Transverse colon (tissue), 4 donors: ENCODE results near the gene RNF19B. TPM values are rescaled to one million over a fixed set of nuclear protein-coding genes. Genes with fewer than 3 reads are reported as not detected.

Source experiments
- DNase-seq: peaks from one replicate; pipeline ENCODE4 v3.0.0-alpha.2; 2019
- H3K27ac ChIP-seq, 4 donors: fragments of 200-600 bp; sonication (generic); 2 replicates each; pipeline ENCODE4 v1.5.1; 2016 to 2018; ENCODE audit warnings: inconsistent platforms in 4 of 4
- H3K27me3 ChIP-seq: fragments of 200-600 bp; sonication (generic); 2 replicates; pipeline ENCODE4 v1.5.1; 2017; ENCODE audit warnings: inconsistent platforms
- H3K36me3 ChIP-seq, 4 donors: fragments of 200-600 bp; sonication (generic); 2 replicates each; pipeline ENCODE4 v1.5.1; 2017 to 2019; ENCODE audit warnings: inconsistent platforms in 4 of 4
- H3K4me1 ChIP-seq, 4 donors: fragments of 200-600 bp; sonication (generic); 2 replicates each; pipeline ENCODE4 v1.5.1; 2017 to 2020; ENCODE audit warnings: inconsistent platforms in 4 of 4
- H3K4me3 ChIP-seq, 4 donors: fragments of 200-600 bp; sonication (generic); 1 replicate in 1 of 4; 2 replicates in 3 of 4; pipeline versions ENCODE4 v1.5.1 to v1.6.1; 2017 to 2019; ENCODE audit warnings: inconsistent platforms in 4 of 4
- H3K9me3 ChIP-seq, 2 donors: fragments of 200-600 bp; sonication (generic); 2 replicates each; pipeline ENCODE4 v1.5.1; 2017 to 2019; ENCODE audit warnings: inconsistent platforms in 2 of 2
- CTCF ChIP-seq, 5 experiments: fragments of 200-600 bp in 3 of 5; fragments of 450-650 bp in 2 of 5; sonication (generic) in 3 of 5; IDR thresholded peaks; 1 replicate in 2 of 5; 2 replicates in 3 of 5; pipeline ENCODE4 v1.5.1; 2016 to 2017; ENCODE audit warnings: antibody characterized with exemption in 5 of 5, inconsistent platforms in 3 of 5, mild to moderate bottlenecking in 2 of 5, moderate library complexity in 1 of 5
- EP300 ChIP-seq: sonication (generic); formaldehyde crosslinking; IDR thresholded peaks from one replicate; pipeline ENCODE4 v1.6.1; 2017; ENCODE audit warnings: antibody characterized with exemption, low read depth
- POLR2A ChIP-seq: fragments of 450-650 bp; IDR thresholded peaks from one replicate; pipeline ENCODE4 v1.6.1; 2016; ENCODE audit warnings: antibody characterized with exemption, mild to moderate bottlenecking, moderate library complexity
- POLR2AphosphoS5 ChIP-seq, 3 donors: sonication (generic); formaldehyde crosslinking; IDR thresholded peaks; one replicate each; pipeline ENCODE4 v1.6.1; 2016; ENCODE audit warnings: antibody characterized with exemption in 3 of 3
- WGBS, 2 donors: methylation state at CpG; one replicate each; pipeline ENCODE4 v1.1.5; 2018; ENCODE audit warnings: low coverage in 1 of 2; 5-methylcytosine and 5-hydroxymethylcytosine counted together
- in situ Hi-C, 4 donors: fragments of 200-750 bp; cut with MboI; loops; one replicate each; pipeline versions ENCODE4 v1.15.0 to v1.15.1; 2017; ENCODE audit warnings: low sequenced_read_pairs in 3 of 4, low pct_ligation_motif_present in 1 of 4, low pct_unique_long_range_greater_than_20kb in 1 of 4
- intact Hi-C: fragments of 100-400 bp; cut with DNase I; formaldehyde crosslinking; loops from one replicate; pipeline ENCODE4 v1.15.1; 2023; ENCODE audit warnings: low total_unique reads
- total RNA-seq, 4 donors: library from RNA; depleted of rRNA; stranded (reverse); fragments of >200 nt; gene quantifications; one replicate each; pipeline ENCODE4 v1.1.0, GENCODE V29; 2016

Gene RNF19B
- total RNA-seq, 4 donors from 2014 or later = 22.5 to 83.8 (median 62.0) TPM

DNA sequence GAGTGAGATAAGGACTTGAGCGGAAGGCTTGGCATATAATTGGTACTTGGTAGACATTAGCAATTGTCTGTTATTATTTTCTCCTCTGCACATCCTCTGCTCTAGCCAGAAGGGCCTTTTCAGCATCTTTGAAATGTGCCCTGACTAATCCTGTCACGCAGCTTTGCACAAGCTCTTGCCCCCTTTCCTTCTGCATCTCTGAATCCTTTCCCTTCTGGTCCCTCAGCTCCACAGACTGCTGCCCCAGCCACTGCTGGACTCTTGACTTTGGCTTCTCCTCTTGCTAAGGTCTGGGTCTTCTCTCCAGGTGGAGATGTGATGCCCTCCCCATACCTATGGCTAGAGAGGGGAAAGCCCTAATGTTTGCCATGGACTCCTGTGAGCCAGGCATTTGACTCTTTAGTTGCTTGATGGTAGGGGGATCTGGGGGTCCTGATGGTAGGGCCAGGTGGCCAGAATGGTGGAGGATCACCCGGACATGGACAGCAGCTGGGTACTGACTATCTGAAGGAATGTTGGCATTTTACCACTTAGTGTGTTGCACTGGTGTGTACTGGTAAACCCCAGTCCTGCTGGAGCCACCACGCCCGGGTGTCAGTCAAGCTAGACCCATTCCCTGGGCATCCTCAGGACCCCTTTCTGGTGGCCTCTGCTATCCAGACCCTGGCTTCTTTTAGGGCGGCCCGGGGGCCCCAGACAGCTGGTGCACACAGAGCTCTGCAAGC lies 73.9 kb downstream of the RNF19B start:
- DNase-seq = no peak
- in situ Hi-C loops (no loop called here), intact Hi-C loops (no loop called here)
- H3K27ac ChIP-seq = no peak overlapping the region
- TF ChIP-seq POLR2A = no peak
- no peak for TF ChIP-seq CTCF (IDR thresholded peaks at IDR 0.05)
- TF ChIP-seq POLR2AphosphoS5 (IDR thresholded peaks at IDR 0.05) = no peak
- TF ChIP-seq EP300 = no peak
- no peak overlapping the region for H3K4me3 ChIP-seq
- 66 to 85% methylated on average over 2 to 7 of the region's 7 CpGs for WGBS, 2 donors
- H3K9me3 ChIP-seq = no peaks in the 10 kb centered on the region
- peaks cover 5 to 34% (median 21%) of the 10 kb centered on the region in 4 donors for H3K4me1 ChIP-seq
- peaks cover 64% of the 10 kb centered on the region for H3K27me3 ChIP-seq
- no peaks in the 10 kb centered on the region for H3K36me3 ChIP-seq

GRCh38 chr1:32889731-32890278 lies 74.8 kb downstream of the RNF19B start:
- whole genome bisulfite sequencing, 2 donors = 79 to 88% methylated on average over 2 to 3 of the region's 3 CpGs
- H3K36me3 ChIP-seq = no peaks in the 10 kb centered on the region
- no peak overlapping the region for H3K4me3 ChIP-seq
- H3K27ac ChIP-seq = no peak overlapping the region
- no peaks in the 10 kb centered on the region for H3K9me3 ChIP-seq
- no peak for DNase-seq
- H3K4me1 ChIP-seq = peaks cover 5 to 34% (median 21%) of the 10 kb centered on the region in 4 donors
- in situ Hi-C loops = no loop called here
- H3K27me3 ChIP-seq = peaks cover 72% of the 10 kb centered on the region
- TF ChIP-seq CTCF (IDR thresholded peaks at IDR 0.05) = no peak
- TF ChIP-seq POLR2AphosphoS5 (IDR thresholded peaks at IDR 0.05) = no peak
- intact Hi-C loops = no loop called here

- no peak for TF ChIP-seq POLR2AphosphoS5 (IDR thresholded peaks at IDR 0.05)
- no peak for TF ChIP-seq POLR2A
- TF ChIP-seq CTCF (IDR thresholded peaks at IDR 0.05) = no peak
- TF ChIP-seq EP300 = no peak
- intact Hi-C loops = no loop called here
- Histone ChIP-seq H3K4me1 (peaks cover 4 to 27% (median 18%) of the 10 kb centered on the region in 4 donors), H3K27ac (no peak overlapping the region), H3K36me3 (no peaks in the 10 kb centered on the region), H3K27me3 (peaks cover 79% of the 10 kb centered on the region), H3K9me3 (no peaks in the 10 kb centered on the region), H3K4me3 (no peak overlapping the region)
- 88 to 92% methylated on average over 2 to 24 of the region's 24 CpGs for WGBS, 2 donors
- no peak for DNase-seq
- in situ Hi-C loops = no loop called here
Observed at GRCh38 chr1:32888677-32889420, 75.8 kb downstream of the RNF19B start.

GRCh38 chr1:32888134-32888533 lies 76.5 kb downstream of the RNF19B start:
- Histone ChIP-seq H3K4me1 (peaks cover 0 to 20% (median 11%) of the 10 kb centered on the region in 4 donors), H3K27me3 (peaks cover 78% of the 10 kb centered on the region), H3K9me3 (no peaks in the 10 kb centered on the region), H3K36me3 (no peaks in the 10 kb centered on the region), H3K27ac (no peak overlapping the region), H3K4me3 (no peak overlapping the region)
- TF ChIP-seq EP300 (no peak), POLR2A (no peak), CTCF (IDR thresholded peaks at IDR 0.05) (no peak), POLR2AphosphoS5 (IDR thresholded peaks at IDR 0.05) (no peak)
- in situ Hi-C loops = no loop called here
- intact Hi-C loops = no loop called here
- no peak for DNase-seq
- 76% methylated on average over 3 of the region's 3 CpGs; no CpG with 5 or more reads in 1 of the 2 donors for WGBS, 2 donors
